WTC11 (cell line): ENCODE results near the gene CD86. TPM values are rescaled to one million over a fixed set of nuclear protein-coding genes. Genes with fewer than 3 reads are reported as not detected.

Experiments used
- ATAC-seq: fragments of 200-7000 bp; cut with Tn5 transposase; 2 replicates; pipeline ENCODE4 v1.10.0; 2021; ENCODE audit warnings: mild to moderate bottlenecking, moderate library complexity
- CTCF ChIA-PET: fragments of 300-600 bp; sonication (Branson Sonifier 250); formaldehyde crosslinking; loops from one replicate; lab custom pipeline; 2021; ENCODE audit warnings: antibody characterized with exemption; lab: Charles Lee
- POLR2A ChIA-PET: fragments of 350-600 bp; sonication (Branson Sonifier 250); formaldehyde crosslinking; loops from one replicate; lab custom pipeline; 2021; ENCODE audit warnings: antibody characterized with exemption; lab: Charles Lee
- DNase-seq: peaks from one replicate; pipeline ENCODE4 v3.0.0; 2021; ENCODE audit warnings: low spot score
- H3K27ac Mint-ChIP-seq: 2 replicates; pipeline ENCODE4 v1.8.0; 2021; ENCODE audit warnings: mixed read lengths
- H3K27me3 Mint-ChIP-seq: 2 replicates; pipeline ENCODE4 v1.8.0; 2021; ENCODE audit warnings: low read depth, mild to moderate bottlenecking, moderate library complexity, mixed read lengths
- H3K36me3 Mint-ChIP-seq: 2 replicates; pipeline ENCODE4 v1.8.0; 2021; ENCODE audit warnings: mixed read lengths
- H3K4me1 Mint-ChIP-seq: 2 replicates; pipeline ENCODE4 v1.8.0; 2022; ENCODE audit warnings: mixed read lengths
- H3K4me3 Mint-ChIP-seq: 2 replicates; pipeline ENCODE4 v1.8.0; 2021; ENCODE audit warnings: mild to moderate bottlenecking, moderate library complexity, mixed read lengths
- H3K9me3 Mint-ChIP-seq: 2 replicates; pipeline ENCODE4 v1.8.0; 2021; ENCODE audit warnings: mixed read lengths
- ATF3 ChIP-seq: sonication (generic); formaldehyde crosslinking; conservative IDR thresholded peaks from 2 replicates; pipeline ENCODE4 v1.8.1; 2022; ENCODE audit warnings: mild to moderate bottlenecking, missing genetic modification reagents
- CBFB ChIP-seq: sonication (generic); formaldehyde crosslinking; IDR thresholded peaks from 2 replicates; pipeline ENCODE4 v1.8.1; 2022; ENCODE audit warnings: mild to moderate bottlenecking, low read depth, missing genetic modification reagents
- CDX4 ChIP-seq: fragments of 250-450 bp; sonication (Bioruptor Pico); IDR thresholded peaks from 2 replicates; pipeline ENCODE4 v1.9.0; 2021; ENCODE audit warnings: moderate library complexity, mild to moderate bottlenecking, inconsistent platforms, borderline replicate concordance
- ESRRA ChIP-seq: sonication (generic); formaldehyde crosslinking; IDR thresholded peaks from 2 replicates; pipeline ENCODE4 v1.8.1; 2022; ENCODE audit warnings: mild to moderate bottlenecking, missing genetic modification reagents, borderline replicate concordance
- FOXJ3 ChIP-seq: sonication (generic); formaldehyde crosslinking; IDR thresholded peaks from 2 replicates; pipeline ENCODE4 v1.9.0; 2021; ENCODE audit warnings: missing genetic modification reagents, mild to moderate bottlenecking, borderline replicate concordance
- GTF2I ChIP-seq: fragments of 250-450 bp; sonication (Bioruptor Pico); conservative IDR thresholded peaks from 2 replicates; pipeline ENCODE4 v1.4.0; 2021; ENCODE audit warnings: mild to moderate bottlenecking
- HMGA2 ChIP-seq: fragments of 250-450 bp; sonication (Bioruptor Pico); IDR thresholded peaks from 2 replicates; pipeline ENCODE4 v1.4.0; 2021; ENCODE audit warnings: mild to moderate bottlenecking, moderate library complexity
- IRF2 ChIP-seq: sonication (generic); formaldehyde crosslinking; IDR thresholded peaks from 2 replicates; pipeline ENCODE4 v1.8.0; 2022; ENCODE audit warnings: low read depth, missing genetic modification reagents, borderline replicate concordance
- JUN ChIP-seq: sonication (generic); formaldehyde crosslinking; IDR thresholded peaks from 2 replicates; pipeline ENCODE4 v1.8.0; 2023; ENCODE audit warnings: mild to moderate bottlenecking, missing genetic modification reagents
- KAT7 ChIP-seq: sonication (generic); formaldehyde crosslinking; IDR thresholded peaks from 2 replicates; pipeline ENCODE4 v1.8.1; 2023; ENCODE audit warnings: missing genetic modification reagents, mild to moderate bottlenecking, borderline replicate concordance
- MAX ChIP-seq: sonication (generic); formaldehyde crosslinking; IDR thresholded peaks from 2 replicates; pipeline ENCODE4 v1.8.0; 2022; ENCODE audit warnings: mild to moderate bottlenecking, missing genetic modification reagents
- NR1H2 ChIP-seq: sonication (generic); formaldehyde crosslinking; IDR thresholded peaks from 2 replicates; pipeline ENCODE4 v1.9.0; 2021; ENCODE audit warnings: mild to moderate bottlenecking, moderate library complexity, missing genetic modification reagents
- OVOL2 ChIP-seq: fragments of 250-450 bp; sonication (Bioruptor Pico); IDR thresholded peaks from 2 replicates; pipeline ENCODE4 v1.9.0; 2021; ENCODE audit warnings: mild to moderate bottlenecking, borderline replicate concordance
- PREB ChIP-seq: sonication (generic); formaldehyde crosslinking; IDR thresholded peaks from 2 replicates; pipeline ENCODE4 v1.8.1; 2022; ENCODE audit warnings: mild to moderate bottlenecking, missing genetic modification reagents, moderate library complexity, borderline replicate concordance
- PRRX2 ChIP-seq: fragments of 250-450 bp; sonication (Bioruptor Pico); IDR thresholded peaks from 2 replicates; pipeline ENCODE4 v1.8.0; 2021; ENCODE audit warnings: mild to moderate bottlenecking
- SOX15 ChIP-seq: fragments of 250-450 bp; sonication (Bioruptor Pico); IDR thresholded peaks from 2 replicates; pipeline ENCODE4 v1.9.0; 2021; ENCODE audit warnings: mild to moderate bottlenecking
- SP1 ChIP-seq: sonication (generic); formaldehyde crosslinking; conservative IDR thresholded peaks from 2 replicates; pipeline ENCODE4 v1.8.1; 2022; ENCODE audit warnings: missing genetic modification reagents
- TCF7 ChIP-seq: sonication (generic); formaldehyde crosslinking; IDR thresholded peaks from 2 replicates; pipeline ENCODE4 v1.8.0; 2022; ENCODE audit warnings: mild to moderate bottlenecking, low read depth, missing genetic modification reagents, moderate library complexity
- TEAD1 ChIP-seq: sonication (generic); formaldehyde crosslinking; IDR thresholded peaks from 2 replicates; pipeline ENCODE4 v1.8.0; 2022; ENCODE audit warnings: mild to moderate bottlenecking, missing genetic modification reagents
- ZNF138 ChIP-seq: sonication (generic); formaldehyde crosslinking; conservative IDR thresholded peaks from 2 replicates; pipeline ENCODE4 v1.8.1; 2022; ENCODE audit warnings: mild to moderate bottlenecking, moderate library complexity, missing genetic modification reagents
- ZNF219 ChIP-seq: sonication (generic); formaldehyde crosslinking; IDR thresholded peaks from 2 replicates; pipeline ENCODE4 v1.8.0; 2023; ENCODE audit warnings: missing genetic modification reagents, mild to moderate bottlenecking, borderline replicate concordance
- ZNF416 ChIP-seq: fragments of 250-450 bp; sonication (Bioruptor Pico); IDR thresholded peaks from 2 replicates; pipeline ENCODE4 v1.9.0; 2021; ENCODE audit warnings: mild to moderate bottlenecking, inconsistent platforms
- ZNF423 ChIP-seq: fragments of 250-450 bp; sonication (Bioruptor Pico); IDR thresholded peaks from 2 replicates; pipeline ENCODE4 v2.1.2; 2022; ENCODE audit warnings: mild to moderate bottlenecking, moderate library complexity
- total RNA-seq: library from RNA; stranded (reverse); gene quantifications from 3 replicates; pipeline ENCODE4 v1.2.3, GENCODE V29; 2021
- TF ChIP-seq, protein P1 (sequence below): fragments of 250-450 bp; sonication (Bioruptor Pico); IDR thresholded peaks from 2 replicates; pipeline ENCODE4 v1.9.0; 2021; ENCODE audit warnings: mild to moderate bottlenecking
- TF ChIP-seq, protein P2 (sequence below): fragments of 250-450 bp; sonication (Bioruptor Pico); IDR thresholded peaks from 2 replicates; pipeline ENCODE4 v1.8.0; 2021; ENCODE audit warnings: mild to moderate bottlenecking

Gene CD86
- total RNA-seq, 1 experiment from 2014 or later: 0.61 TPM

DNA sequence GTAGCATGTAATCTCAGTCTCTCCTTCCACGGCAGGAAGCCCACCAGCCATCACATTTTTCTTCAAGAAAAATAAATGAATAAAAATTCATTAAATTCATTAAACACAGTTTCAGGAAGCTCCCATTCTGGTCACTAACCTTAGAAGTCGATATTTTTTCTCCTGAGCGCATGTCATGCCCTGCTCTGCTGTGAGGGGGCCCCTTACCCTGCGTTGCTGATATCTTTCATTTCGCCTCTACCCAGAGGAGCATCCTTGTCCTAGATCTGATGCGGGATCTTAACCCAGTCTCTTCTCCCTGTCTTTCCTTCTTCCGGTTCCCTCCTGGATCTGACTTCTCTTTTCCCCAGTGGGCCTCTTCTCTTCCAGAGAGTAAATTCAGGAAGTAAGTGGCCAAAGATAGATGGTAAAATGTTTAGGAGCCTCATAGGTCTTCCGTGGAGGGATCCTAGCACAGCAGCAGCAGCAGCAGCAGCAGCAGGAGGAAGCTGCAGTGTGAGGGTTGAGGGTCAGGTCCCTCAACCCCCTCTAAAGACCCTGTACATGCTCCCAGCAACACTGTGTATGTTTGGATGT, 31.7 kb upstream of the CD86 start:
- peak overlapping the region; percentile 41; the same call in 1 of the 2 replicates for H3K4me3 Mint-ChIP-seq
- POLR2A ChIA-PET: no interaction called here
- no peak for TF ChIP-seq CDX4 (CRISPR knock-in tag)
- no peak for TF ChIP-seq PRRX2 (CRISPR knock-in tag)
- TF ChIP-seq KAT7 (CRISPR knock-in tag): no peak
- no peak for TF ChIP-seq CBFB
- TF ChIP-seq NR1H2 (CRISPR knock-in tag): no peak
- no peak for TF ChIP-seq ESRRA (CRISPR knock-in tag)
- TF ChIP-seq ZNF423: no peak
- no peak for TF ChIP-seq GTF2I
- no peak for TF ChIP-seq HMGA2 (CRISPR knock-in tag)
- CTCF ChIA-PET: interaction anchor here (0.5 to 0.9 kb wide), 2 partner anchors 28 to 283 kb away, joined by 3 read pairs; no protein-coding TSS in a partner anchor
- H3K4me1 Mint-ChIP-seq: peaks cover 19% of the 10 kb centered on the region
- H3K27ac Mint-ChIP-seq: no peak overlapping the region
- peak; percentile 65 for ATAC-seq
- no peaks in the 10 kb centered on the region; the same call in 1 of the 2 replicates for H3K27me3 Mint-ChIP-seq
- no peak for DNase-seq
- H3K36me3 Mint-ChIP-seq: no peaks in the 10 kb centered on the region
- no peaks in the 10 kb centered on the region for H3K9me3 Mint-ChIP-seq

- Mint-ChIP-seq H3K4me3 (no peak overlapping the region), H3K27ac (no peak overlapping the region), H3K27me3 (no peaks in the 10 kb centered on the region; the same call in 1 of the 2 replicates), H3K4me1 (peaks cover 19% of the 10 kb centered on the region), H3K9me3 (no peaks in the 10 kb centered on the region), H3K36me3 (no peaks in the 10 kb centered on the region)
- DNase-seq (no peak), ATAC-seq (no peak)
- CTCF ChIA-PET: interaction anchor here (1.5 kb wide), 1 partner anchor 29 kb away, joined by 5 read pairs; no protein-coding TSS in a partner anchor
- TF ChIP-seq ATF3: no peak
- TF ChIP-seq SP1 (CRISPR knock-in tag): no peak
- no peak for TF ChIP-seq MAX (CRISPR knock-in tag)
- TF ChIP-seq ZNF416 (CRISPR knock-in tag): no peak
- TF ChIP-seq ZNF138 (CRISPR knock-in tag): no peak
- TF ChIP-seq SOX15 (CRISPR knock-in tag): no peak
- no peak for TF ChIP-seq KAT7 (CRISPR knock-in tag)
- TF ChIP-seq, protein P1, sequence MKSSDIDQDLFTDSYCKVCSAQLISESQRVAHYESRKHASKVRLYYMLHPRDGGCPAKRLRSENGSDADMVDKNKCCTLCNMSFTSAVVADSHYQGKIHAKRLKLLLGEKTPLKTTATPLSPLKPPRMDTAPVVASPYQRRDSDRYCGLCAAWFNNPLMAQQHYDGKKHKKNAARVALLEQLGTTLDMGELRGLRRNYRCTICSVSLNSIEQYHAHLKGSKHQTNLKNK (CRISPR knock-in tag): no peak
- no peak for TF ChIP-seq TEAD1
- no peak for TF ChIP-seq OVOL2 (CRISPR knock-in tag)
- TF ChIP-seq ZNF219 (CRISPR knock-in tag): no peak
- TF ChIP-seq, protein P2, sequence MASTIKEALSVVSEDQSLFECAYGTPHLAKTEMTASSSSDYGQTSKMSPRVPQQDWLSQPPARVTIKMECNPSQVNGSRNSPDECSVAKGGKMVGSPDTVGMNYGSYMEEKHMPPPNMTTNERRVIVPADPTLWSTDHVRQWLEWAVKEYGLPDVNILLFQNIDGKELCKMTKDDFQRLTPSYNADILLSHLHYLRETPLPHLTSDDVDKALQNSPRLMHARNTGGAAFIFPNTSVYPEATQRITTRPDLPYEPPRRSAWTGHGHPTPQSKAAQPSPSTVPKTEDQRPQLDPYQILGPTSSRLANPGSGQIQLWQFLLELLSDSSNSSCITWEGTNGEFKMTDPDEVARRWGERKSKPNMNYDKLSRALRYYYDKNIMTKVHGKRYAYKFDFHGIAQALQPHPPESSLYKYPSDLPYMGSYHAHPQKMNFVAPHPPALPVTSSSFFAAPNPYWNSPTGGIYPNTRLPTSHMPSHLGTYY (CRISPR knock-in tag): no peak
- TF ChIP-seq PREB (CRISPR knock-in tag): no peak
- TF ChIP-seq IRF2 (CRISPR knock-in tag): no peak
- TF ChIP-seq FOXJ3 (CRISPR knock-in tag): no peak
- no peak for TF ChIP-seq JUN (CRISPR knock-in tag)
- no peak for TF ChIP-seq TCF7 (CRISPR knock-in tag)
- POLR2A ChIA-PET: no interaction called here
Observed at GRCh38 chr3:122024800-122025199, 30.4 kb upstream of the CD86 start.
